22Rv1 (cell line): ENCODE measurements around the gene FAM89A.

ENCODE experiments used
- CTCF ChIP-seq: fragments of 450-650 bp; IDR thresholded peaks from 2 replicates; pipeline ENCODE4 v1.5.1; 2017; ENCODE audit warnings: mild to moderate bottlenecking
- ZFX ChIP-seq: fragments of 450-650 bp; IDR thresholded peaks from 2 replicates; pipeline ENCODE4 v1.6.1; 2017; ENCODE audit warnings: antibody characterized with exemption, borderline replicate concordance

GRCh38 chr1:231039161-231040018 lies 664 bp downstream of the FAM89A start:
- TF ChIP-seq CTCF (no peak), ZFX (no peak)
